ENCODE measurements around the gene SLF2. TPM values are rescaled to one million over a fixed set of nuclear protein-coding genes. Genes with fewer than 3 reads are reported as not detected.

The SLF2 gene
- total and polyA plus RNA-seq, 2 of the 13 experiments (the other 11 are each of a cell fraction or from before 2014, with no cell fraction given) = 12.2 to 48.1 TPM

- TF ChIP-seq, protein P1, sequence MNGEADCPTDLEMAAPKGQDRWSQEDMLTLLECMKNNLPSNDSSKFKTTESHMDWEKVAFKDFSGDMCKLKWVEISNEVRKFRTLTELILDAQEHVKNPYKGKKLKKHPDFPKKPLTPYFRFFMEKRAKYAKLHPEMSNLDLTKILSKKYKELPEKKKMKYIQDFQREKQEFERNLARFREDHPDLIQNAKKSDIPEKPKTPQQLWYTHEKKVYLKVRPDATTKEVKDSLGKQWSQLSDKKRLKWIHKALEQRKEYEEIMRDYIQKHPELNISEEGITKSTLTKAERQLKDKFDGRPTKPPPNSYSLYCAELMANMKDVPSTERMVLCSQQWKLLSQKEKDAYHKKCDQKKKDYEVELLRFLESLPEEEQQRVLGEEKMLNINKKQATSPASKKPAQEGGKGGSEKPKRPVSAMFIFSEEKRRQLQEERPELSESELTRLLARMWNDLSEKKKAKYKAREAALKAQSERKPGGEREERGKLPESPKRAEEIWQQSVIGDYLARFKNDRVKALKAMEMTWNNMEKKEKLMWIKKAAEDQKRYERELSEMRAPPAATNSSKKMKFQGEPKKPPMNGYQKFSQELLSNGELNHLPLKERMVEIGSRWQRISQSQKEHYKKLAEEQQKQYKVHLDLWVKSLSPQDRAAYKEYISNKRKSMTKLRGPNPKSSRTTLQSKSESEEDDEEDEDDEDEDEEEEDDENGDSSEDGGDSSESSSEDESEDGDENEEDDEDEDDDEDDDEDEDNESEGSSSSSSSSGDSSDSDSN (CRISPR knock-in tag; IDR thresholded peaks at IDR 0.05) = peak; percentile 99
- peak; percentile 75 for TF ChIP-seq ZNF652 (CRISPR knock-in tag; IDR thresholded peaks at IDR 0.05; ENCODE audit: borderline replicate concordance, low read depth)
- no peak for TF ChIP-seq ZNF605 (CRISPR knock-in tag; IDR thresholded peaks at IDR 0.05)
- TF ChIP-seq XRCC5 (optimal IDR thresholded peaks at IDR 0.05; ENCODE audit: low read length) = peak; percentile 73
- TF ChIP-seq, protein P2, sequence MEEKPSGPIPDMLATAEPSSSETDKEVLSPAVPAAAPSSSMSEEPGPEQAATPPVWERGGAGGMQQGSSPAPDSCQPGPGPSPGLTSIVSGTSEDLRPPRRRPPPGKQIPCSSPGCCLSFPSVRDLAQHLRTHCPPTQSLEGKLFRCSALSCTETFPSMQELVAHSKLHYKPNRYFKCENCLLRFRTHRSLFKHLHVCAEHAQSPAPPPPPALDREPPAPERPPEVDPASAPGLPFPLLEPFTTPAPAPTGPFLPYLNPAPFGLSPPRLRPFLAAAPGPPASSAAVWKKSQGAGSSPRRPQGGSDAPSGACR (CRISPR knock-in tag; IDR thresholded peaks at IDR 0.05) = no peak
- TF ChIP-seq ASH2L (IDR thresholded peaks at IDR 0.05; ENCODE audit: insufficient read length, low read depth, low read length) = no peak
- no peak for TF ChIP-seq MLXIP (CRISPR knock-in tag; IDR thresholded peaks at IDR 0.05; ENCODE audit: borderline replicate concordance)
- peak; percentile 22; the same call in 1 of the 2 replicates for TF ChIP-seq ZIK1 (CRISPR knock-in tag; IDR thresholded peaks at IDR 0.05; ENCODE audit: borderline replicate concordance, low read depth)
- TF ChIP-seq ZEB1 (IDR thresholded peaks at IDR 0.05; ENCODE audit: insufficient replicate concordance, low read depth) = no peak
- 0 out of 2 replicates have a peak, but pooled peaks have one; percentile 54 for TF ChIP-seq ZNF503 (CRISPR knock-in tag; IDR thresholded peaks at IDR 0.05)
- no peak for TF ChIP-seq TEAD3 (CRISPR knock-in tag; optimal IDR thresholded peaks at IDR 0.05; ENCODE audit: borderline replicate concordance)
- TF ChIP-seq RARG (CRISPR knock-in tag; IDR thresholded peaks at IDR 0.05; ENCODE audit: low read depth) = no peak
- TF ChIP-seq HIVEP1 (CRISPR knock-in tag; IDR thresholded peaks at IDR 0.05) = no peak; the same call in none of the 2 replicates
- TF ChIP-seq ZNF772 (CRISPR knock-in tag; IDR thresholded peaks at IDR 0.05) = peak; percentile 70; the same call in 1 of the 2 replicates
- TF ChIP-seq ZNF781 (CRISPR knock-in tag; IDR thresholded peaks at IDR 0.05; ENCODE audit: borderline replicate concordance, not compliant biosample characterization) = peak; percentile 41
- peak; percentile 94; the same call in 1 of the 2 replicates for TF ChIP-seq DNMT1 (CRISPR knock-in tag; IDR thresholded peaks at IDR 0.05)
- peak; percentile 42; the same call in 1 of the 2 replicates for TF ChIP-seq ZNF839 (CRISPR knock-in tag; IDR thresholded peaks at IDR 0.05; ENCODE audit: borderline replicate concordance)
- no peak for TF ChIP-seq CREM (IDR thresholded peaks at IDR 0.05)
- TF ChIP-seq CREM (CRISPR knock-in tag; IDR thresholded peaks at IDR 0.05) = no peak
- peak; percentile 39; the same call in 1 of the 2 replicates for TF ChIP-seq ZNF629 (CRISPR knock-in tag; conservative IDR thresholded peaks at IDR 0.05)
- TF ChIP-seq MEIS2 (CRISPR knock-in tag; IDR thresholded peaks at IDR 0.05) = no peak
- no peak for TF ChIP-seq RNF2 (conservative IDR thresholded peaks at IDR 0.05; ENCODE audit: low read depth)
Observed at GRCh38 chr10:100997360-100998182, 84.8 kb downstream of the SLF2 start (continued).

Measured in HepG2 (cell line).